K562 (cell line): Measurements from ENCODE around the gene MLLT6. TPM values are rescaled to one million over a fixed set of nuclear protein-coding genes. Genes with fewer than 3 reads are reported as not detected.

Experiments
- ARID2 ChIP-seq: fragments of 450-650 bp; IDR thresholded peaks from 2 replicates; pipeline ENCODE4 v1.6.1; 2017; ENCODE audit warnings: antibody characterized with exemption, mild to moderate bottlenecking
- CREBBP ChIP-seq: IDR thresholded peaks from one replicate; pipeline ENCODE4 v1.6.1; 2012; ENCODE audit warnings: low read depth, mild to moderate bottlenecking, control low read depth, inconsistent platforms, low read length
- DDX20 ChIP-seq: fragments of 450-650 bp; IDR thresholded peaks from 2 replicates; pipeline ENCODE4 v1.6.1; 2016; ENCODE audit warnings: missing genetic modification characterization, low read depth, mild to moderate bottlenecking, missing compliant biosample characterization, moderate library complexity
- GABPB1 ChIP-seq: sonication (generic); formaldehyde crosslinking; IDR thresholded peaks from 2 replicates; pipeline ENCODE4 v1.8.0; 2022; ENCODE audit warnings: mild to moderate bottlenecking, missing genetic modification reagents
- ILF3 ChIP-seq: fragments of 450-650 bp; IDR thresholded peaks from 2 replicates; pipeline ENCODE4 v1.6.1; 2018; ENCODE audit warnings: antibody characterized with exemption, mild to moderate bottlenecking, moderate library complexity, borderline replicate concordance
- KLF10 ChIP-seq: fragments of 250-450 bp; sonication (Bioruptor Pico); IDR thresholded peaks from 2 replicates; pipeline ENCODE4 v1.6.1; 2021; ENCODE audit warnings: matching md5 sums
- MCM2 ChIP-seq: fragments of 450-650 bp; IDR thresholded peaks from 2 replicates; pipeline ENCODE4 v1.6.1; 2017; ENCODE audit warnings: low read depth, mild to moderate bottlenecking
- NR3C1 ChIP-seq: sonication (generic); formaldehyde crosslinking; IDR thresholded peaks from 2 replicates; pipeline ENCODE4 v1.8.1; 2022; ENCODE audit warnings: missing genetic modification reagents
- POLR2B ChIP-seq: fragments of 450-650 bp; IDR thresholded peaks from 2 replicates; pipeline ENCODE4 v1.6.1; 2018; ENCODE audit warnings: low read depth; ENCODE audit not compliant: partially characterized antibody
- SAFB ChIP-seq: fragments of 200-400 bp; formaldehyde crosslinking; IDR thresholded peaks from 2 replicates; pipeline ENCODE4 v1.6.1; 2017; ENCODE audit warnings: low read depth, low read length, borderline replicate concordance
- SMAD1 ChIP-seq: fragments of 150-350 bp; IDR thresholded peaks from 2 replicates; pipeline ENCODE4 v1.6.1; 2014; ENCODE audit warnings: low read length, low read depth; ENCODE audit not compliant: partially characterized antibody
- SNIP1 ChIP-seq: fragments of 450-650 bp; IDR thresholded peaks from 2 replicates; pipeline ENCODE4 v1.7.1; 2017; ENCODE audit warnings: low read depth, mild to moderate bottlenecking
- TCF7 ChIP-seq: sonication (generic); IDR thresholded peaks from 2 replicates; pipeline ENCODE4 v1.6.1; 2016; ENCODE audit warnings: antibody characterized with exemption, borderline replicate concordance
- YBX1 ChIP-seq: fragments of 450-650 bp; IDR thresholded peaks from 2 replicates; pipeline ENCODE4 v1.7.1; 2016; ENCODE audit warnings: mild to moderate bottlenecking
- ZNF445 ChIP-seq: fragments of 250-450 bp; sonication (Bioruptor Pico); IDR thresholded peaks from 2 replicates; pipeline ENCODE4 v1.4.0; 2020; ENCODE audit warnings: low read depth, mild to moderate bottlenecking, moderate library complexity
- polyA plus RNA-seq, 8 experiments: library from polyadenylated mRNA; depleted of rRNA in 4 of 8; stranded (reverse) in 5 of 8; unstranded in 3 of 8; fragments of >200 nt; fragmentation: Nextera tagmentation in 2 of 8; fragmentation: Illumina TruSeq in 1 of 8; extraction: Ambion mirVana in 2 of 8; extraction: Trizol in 1 of 8; gene quantifications; 2 replicates each; pipeline versions ENCODE4 v1.2.1 to v1.2.3, GENCODE V29; 2011 to 2014; ENCODE audit warnings: inconsistent platforms in 1 of 8, missing spikeins in 1 of 8
- total RNA-seq, 7 experiments: library from RNA; depleted of rRNA in 6 of 7; stranded (reverse); fragments of >200 nt in 6 of 7; fragmentation: Illumina TruSeq in 2 of 7; extraction: Trizol in 2 of 7; gene quantifications; 2 replicates each; pipeline versions ENCODE4 v1.2.1 to v1.2.3, GENCODE V29; 2011 to 2021; ENCODE audit warnings: low replicate concordance in 1 of 7
- TF ChIP-seq, protein P1 (sequence below): sonication (generic); formaldehyde crosslinking; IDR thresholded peaks from 2 replicates; pipeline ENCODE4 v1.8.0; 2023; ENCODE audit warnings: mild to moderate bottlenecking, missing genetic modification reagents
- TF ChIP-seq, protein P2 (sequence below): sonication (generic); formaldehyde crosslinking; IDR thresholded peaks from 2 replicates; pipeline ENCODE4 v1.8.1; 2023; ENCODE audit warnings: mild to moderate bottlenecking, missing genetic modification reagents
- TF ChIP-seq, protein P3 (sequence below), 2 experiments: IDR thresholded peaks; 2 replicates each; pipeline ENCODE4 v1.6.1; 2012; ENCODE audit warnings: improper control_type of control experiment in 2 of 2, low read depth in 2 of 2, low read length in 2 of 2, borderline replicate concordance in 1 of 2
- TF ChIP-seq, protein P4 (sequence below): fragments of 450-650 bp; formaldehyde crosslinking; IDR thresholded peaks from 2 replicates; pipeline ENCODE4 v1.4.0; 2022; ENCODE audit warnings: mild to moderate bottlenecking, moderate library complexity

Gene MLLT6
- total and polyA plus RNA-seq, 9 of the 15 experiments (the other 6 are each of a cell fraction or from before 2014, with no cell fraction given), result 3.1 to 71.7 (median 30.0) TPM

DNA sequence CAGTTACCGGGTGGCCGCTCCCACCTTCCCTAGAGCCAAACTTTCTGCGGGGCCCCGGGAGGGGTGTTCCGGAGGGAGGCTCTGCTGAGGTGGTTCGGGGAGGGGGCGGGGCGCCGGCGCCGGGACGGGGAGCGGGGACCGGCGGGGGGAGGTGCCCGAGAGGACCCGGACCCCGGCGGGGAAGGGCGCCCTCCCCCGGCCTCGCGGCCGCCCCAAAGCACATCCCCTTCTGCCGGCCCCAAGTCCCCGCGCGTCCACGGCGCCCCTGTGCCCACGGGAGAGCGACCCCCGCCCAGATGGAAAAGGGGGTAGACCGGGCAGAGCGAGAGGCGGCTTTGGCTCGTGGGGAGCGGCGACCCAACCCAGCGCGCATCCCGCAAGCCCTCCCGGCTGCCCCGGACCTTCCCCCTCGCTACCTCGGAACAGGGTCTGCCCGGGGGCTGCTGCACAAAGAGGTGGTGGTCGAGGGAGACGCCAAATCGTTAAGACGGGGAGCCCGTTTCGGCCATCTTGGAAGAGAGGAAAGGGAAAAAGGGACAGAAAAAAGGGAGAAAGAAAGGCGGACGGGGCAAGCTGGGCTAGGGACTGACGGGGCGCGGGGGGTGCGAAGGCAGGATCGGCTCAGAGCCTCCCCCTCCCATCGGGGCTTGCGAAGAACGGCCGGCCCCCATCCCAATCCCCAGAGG lies 42.5 kb downstream of the MLLT6 start (continued):
- TF ChIP-seq, protein P1, sequence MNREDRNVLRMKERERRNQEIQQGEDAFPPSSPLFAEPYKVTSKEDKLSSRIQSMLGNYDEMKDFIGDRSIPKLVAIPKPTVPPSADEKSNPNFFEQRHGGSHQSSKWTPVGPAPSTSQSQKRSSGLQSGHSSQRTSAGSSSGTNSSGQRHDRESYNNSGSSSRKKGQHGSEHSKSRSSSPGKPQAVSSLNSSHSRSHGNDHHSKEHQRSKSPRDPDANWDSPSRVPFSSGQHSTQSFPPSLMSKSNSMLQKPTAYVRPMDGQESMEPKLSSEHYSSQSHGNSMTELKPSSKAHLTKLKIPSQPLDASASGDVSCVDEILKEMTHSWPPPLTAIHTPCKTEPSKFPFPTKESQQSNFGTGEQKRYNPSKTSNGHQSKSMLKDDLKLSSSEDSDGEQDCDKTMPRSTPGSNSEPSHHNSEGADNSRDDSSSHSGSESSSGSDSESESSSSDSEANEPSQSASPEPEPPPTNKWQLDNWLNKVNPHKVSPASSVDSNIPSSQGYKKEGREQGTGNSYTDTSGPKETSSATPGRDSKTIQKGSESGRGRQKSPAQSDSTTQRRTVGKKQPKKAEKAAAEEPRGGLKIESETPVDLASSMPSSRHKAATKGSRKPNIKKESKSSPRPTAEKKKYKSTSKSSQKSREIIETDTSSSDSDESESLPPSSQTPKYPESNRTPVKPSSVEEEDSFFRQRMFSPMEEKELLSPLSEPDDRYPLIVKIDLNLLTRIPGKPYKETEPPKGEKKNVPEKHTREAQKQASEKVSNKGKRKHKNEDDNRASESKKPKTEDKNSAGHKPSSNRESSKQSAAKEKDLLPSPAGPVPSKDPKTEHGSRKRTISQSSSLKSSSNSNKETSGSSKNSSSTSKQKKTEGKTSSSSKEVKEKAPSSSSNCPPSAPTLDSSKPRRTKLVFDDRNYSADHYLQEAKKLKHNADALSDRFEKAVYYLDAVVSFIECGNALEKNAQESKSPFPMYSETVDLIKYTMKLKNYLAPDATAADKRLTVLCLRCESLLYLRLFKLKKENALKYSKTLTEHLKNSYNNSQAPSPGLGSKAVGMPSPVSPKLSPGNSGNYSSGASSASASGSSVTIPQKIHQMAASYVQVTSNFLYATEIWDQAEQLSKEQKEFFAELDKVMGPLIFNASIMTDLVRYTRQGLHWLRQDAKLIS, result no peak
- no peak for TF ChIP-seq DDX20 (tag)
- TF ChIP-seq TCF7, result no peak
- TF ChIP-seq SAFB, result peak; percentile 75; the same call in 1 of the 2 replicates
- no peak for TF ChIP-seq GABPB1
- no peak for TF ChIP-seq SMAD1
- TF ChIP-seq, protein P2, sequence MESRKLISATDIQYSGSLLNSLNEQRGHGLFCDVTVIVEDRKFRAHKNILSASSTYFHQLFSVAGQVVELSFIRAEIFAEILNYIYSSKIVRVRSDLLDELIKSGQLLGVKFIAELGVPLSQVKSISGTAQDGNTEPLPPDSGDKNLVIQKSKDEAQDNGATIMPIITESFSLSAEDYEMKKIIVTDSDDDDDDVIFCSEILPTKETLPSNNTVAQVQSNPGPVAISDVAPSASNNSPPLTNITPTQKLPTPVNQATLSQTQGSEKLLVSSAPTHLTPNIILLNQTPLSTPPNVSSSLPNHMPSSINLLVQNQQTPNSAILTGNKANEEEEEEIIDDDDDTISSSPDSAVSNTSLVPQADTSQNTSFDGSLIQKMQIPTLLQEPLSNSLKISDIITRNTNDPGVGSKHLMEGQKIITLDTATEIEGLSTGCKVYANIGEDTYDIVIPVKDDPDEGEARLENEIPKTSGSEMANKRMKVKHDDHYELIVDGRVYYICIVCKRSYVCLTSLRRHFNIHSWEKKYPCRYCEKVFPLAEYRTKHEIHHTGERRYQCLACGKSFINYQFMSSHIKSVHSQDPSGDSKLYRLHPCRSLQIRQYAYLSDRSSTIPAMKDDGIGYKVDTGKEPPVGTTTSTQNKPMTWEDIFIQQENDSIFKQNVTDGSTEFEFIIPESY (CRISPR knock-in tag), result no peak
- no peak for TF ChIP-seq ZNF445 (CRISPR knock-in tag)
- no peak for TF ChIP-seq YBX1
- no peak for TF ChIP-seq MCM2
- TF ChIP-seq NR3C1 (CRISPR knock-in tag), result no peak
- TF ChIP-seq CREBBP, result no peak
- TF ChIP-seq ILF3, result no peak
- no peak for TF ChIP-seq ARID2
- no peak for TF ChIP-seq KLF10 (CRISPR knock-in tag)
- no peak for TF ChIP-seq SNIP1
- TF ChIP-seq POLR2B, result peak; percentile 31
- TF ChIP-seq, protein P3, sequence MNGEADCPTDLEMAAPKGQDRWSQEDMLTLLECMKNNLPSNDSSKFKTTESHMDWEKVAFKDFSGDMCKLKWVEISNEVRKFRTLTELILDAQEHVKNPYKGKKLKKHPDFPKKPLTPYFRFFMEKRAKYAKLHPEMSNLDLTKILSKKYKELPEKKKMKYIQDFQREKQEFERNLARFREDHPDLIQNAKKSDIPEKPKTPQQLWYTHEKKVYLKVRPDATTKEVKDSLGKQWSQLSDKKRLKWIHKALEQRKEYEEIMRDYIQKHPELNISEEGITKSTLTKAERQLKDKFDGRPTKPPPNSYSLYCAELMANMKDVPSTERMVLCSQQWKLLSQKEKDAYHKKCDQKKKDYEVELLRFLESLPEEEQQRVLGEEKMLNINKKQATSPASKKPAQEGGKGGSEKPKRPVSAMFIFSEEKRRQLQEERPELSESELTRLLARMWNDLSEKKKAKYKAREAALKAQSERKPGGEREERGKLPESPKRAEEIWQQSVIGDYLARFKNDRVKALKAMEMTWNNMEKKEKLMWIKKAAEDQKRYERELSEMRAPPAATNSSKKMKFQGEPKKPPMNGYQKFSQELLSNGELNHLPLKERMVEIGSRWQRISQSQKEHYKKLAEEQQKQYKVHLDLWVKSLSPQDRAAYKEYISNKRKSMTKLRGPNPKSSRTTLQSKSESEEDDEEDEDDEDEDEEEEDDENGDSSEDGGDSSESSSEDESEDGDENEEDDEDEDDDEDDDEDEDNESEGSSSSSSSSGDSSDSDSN (IDR thresholded peaks at IDR 0.05; ENCODE audit: borderline replicate concordance in 1 of 2, low read depth in 2 of 2, low read length in 2 of 2), result no peak
- TF ChIP-seq, protein P4, sequence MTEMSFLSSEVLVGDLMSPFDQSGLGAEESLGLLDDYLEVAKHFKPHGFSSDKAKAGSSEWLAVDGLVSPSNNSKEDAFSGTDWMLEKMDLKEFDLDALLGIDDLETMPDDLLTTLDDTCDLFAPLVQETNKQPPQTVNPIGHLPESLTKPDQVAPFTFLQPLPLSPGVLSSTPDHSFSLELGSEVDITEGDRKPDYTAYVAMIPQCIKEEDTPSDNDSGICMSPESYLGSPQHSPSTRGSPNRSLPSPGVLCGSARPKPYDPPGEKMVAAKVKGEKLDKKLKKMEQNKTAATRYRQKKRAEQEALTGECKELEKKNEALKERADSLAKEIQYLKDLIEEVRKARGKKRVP (CRISPR knock-in tag), result no peak
